K562 (cell line): ENCODE measurements around the gene FEM1B. TPM values are rescaled to one million over a fixed set of nuclear protein-coding genes. Genes with fewer than 3 reads are reported as not detected.
A peak's percentile ranks its signal among the peaks of the same experiment; 100 is the strongest.

Source experiments
- FOXM1 ChIP-seq, 2 experiments: fragments of 450-650 bp in 1 of 2; sonication (generic) in 1 of 2; formaldehyde crosslinking in 1 of 2; IDR thresholded peaks; 2 replicates each; pipeline versions ENCODE4 v1.6.1 to v1.9.0; 2017 to 2022; ENCODE audit warnings: low read depth in 2 of 2, mild to moderate bottlenecking in 2 of 2, missing genetic modification reagents in 1 of 2, moderate library complexity in 1 of 2
- NR2C2 ChIP-seq, 2 experiments: fragments of 200-800 bp in 1 of 2; sonication (Bioruptor generic) in 1 of 2; sonication (generic) in 1 of 2; formaldehyde crosslinking in 1 of 2; IDR thresholded peaks; 2 replicates each; pipeline versions ENCODE4 v1.6.1 to v1.8.0; 2016 to 2022; ENCODE audit warnings: mild to moderate bottlenecking in 1 of 2, missing compliant biosample characterization in 1 of 2, missing genetic modification characterization in 1 of 2, missing genetic modification reagents in 1 of 2
- SMARCA5 ChIP-seq: fragments of 450-650 bp; IDR thresholded peaks from 2 replicates; pipeline ENCODE4 v1.6.1; 2016
- XRCC3 ChIP-seq: fragments of 450-650 bp; IDR thresholded peaks from 2 replicates; pipeline ENCODE4 v1.6.1; 2017; ENCODE audit warnings: mild to moderate bottlenecking, moderate library complexity
- ZNF146 ChIP-seq: IDR thresholded peaks from one replicate; pipeline ENCODE4 v1.6.1; 2018; ENCODE audit warnings: missing compliant biosample characterization; ENCODE audit not compliant: unreplicated experiment
- ZNF436 ChIP-seq: fragments of 250-450, 450-650 bp; sonication (Bioruptor Pico); formaldehyde crosslinking; IDR thresholded peaks from 2 replicates; pipeline ENCODE4 v1.7.0; 2020; ENCODE audit warnings: mild to moderate bottlenecking
- ZNF79 ChIP-seq: fragments of 250-450 bp; sonication (Bioruptor Pico); IDR thresholded peaks from 2 replicates; pipeline ENCODE4 v1.4.0; 2020; ENCODE audit warnings: low read depth, mild to moderate bottlenecking, moderate library complexity
- polyA plus RNA-seq, 8 experiments: library from polyadenylated mRNA; depleted of rRNA in 4 of 8; stranded (reverse) in 5 of 8; unstranded in 3 of 8; fragments of >200 nt; fragmentation: Nextera tagmentation in 2 of 8; fragmentation: Illumina TruSeq in 1 of 8; extraction: Ambion mirVana in 2 of 8; extraction: Trizol in 1 of 8; gene quantifications; 2 replicates each; pipeline versions ENCODE4 v1.2.1 to v1.2.3, GENCODE V29; 2011 to 2014; ENCODE audit warnings: inconsistent platforms in 1 of 8, missing spikeins in 1 of 8
- total RNA-seq, 7 experiments: library from RNA; depleted of rRNA in 6 of 7; stranded (reverse); fragments of >200 nt in 6 of 7; fragmentation: Illumina TruSeq in 2 of 7; extraction: Trizol in 2 of 7; gene quantifications; 2 replicates each; pipeline versions ENCODE4 v1.2.1 to v1.2.3, GENCODE V29; 2011 to 2021; ENCODE audit warnings: low replicate concordance in 1 of 7
- TF ChIP-seq, protein P1 (sequence below), 3 experiments: fragments of 200-800 bp in 1 of 3; fragments of 250-450 bp in 1 of 3; fragments of 450-650 bp in 1 of 3; sonication (Bioruptor Pico) in 1 of 3; sonication (Bioruptor generic) in 1 of 3; formaldehyde crosslinking in 1 of 3; IDR thresholded peaks; 2 replicates each; pipeline versions ENCODE4 v1.6.1 to v1.8.0; 2016 to 2022; ENCODE audit warnings: mild to moderate bottlenecking in 2 of 3, missing genetic modification characterization in 2 of 3, missing compliant biosample characterization in 1 of 3, moderate library complexity in 1 of 3

The FEM1B gene
- total and polyA plus RNA-seq, 9 of the 15 experiments (the other 6 are each of a cell fraction or from before 2014, with no cell fraction given), result 5.9 to 61.6 (median 20.1) TPM

DNA sequence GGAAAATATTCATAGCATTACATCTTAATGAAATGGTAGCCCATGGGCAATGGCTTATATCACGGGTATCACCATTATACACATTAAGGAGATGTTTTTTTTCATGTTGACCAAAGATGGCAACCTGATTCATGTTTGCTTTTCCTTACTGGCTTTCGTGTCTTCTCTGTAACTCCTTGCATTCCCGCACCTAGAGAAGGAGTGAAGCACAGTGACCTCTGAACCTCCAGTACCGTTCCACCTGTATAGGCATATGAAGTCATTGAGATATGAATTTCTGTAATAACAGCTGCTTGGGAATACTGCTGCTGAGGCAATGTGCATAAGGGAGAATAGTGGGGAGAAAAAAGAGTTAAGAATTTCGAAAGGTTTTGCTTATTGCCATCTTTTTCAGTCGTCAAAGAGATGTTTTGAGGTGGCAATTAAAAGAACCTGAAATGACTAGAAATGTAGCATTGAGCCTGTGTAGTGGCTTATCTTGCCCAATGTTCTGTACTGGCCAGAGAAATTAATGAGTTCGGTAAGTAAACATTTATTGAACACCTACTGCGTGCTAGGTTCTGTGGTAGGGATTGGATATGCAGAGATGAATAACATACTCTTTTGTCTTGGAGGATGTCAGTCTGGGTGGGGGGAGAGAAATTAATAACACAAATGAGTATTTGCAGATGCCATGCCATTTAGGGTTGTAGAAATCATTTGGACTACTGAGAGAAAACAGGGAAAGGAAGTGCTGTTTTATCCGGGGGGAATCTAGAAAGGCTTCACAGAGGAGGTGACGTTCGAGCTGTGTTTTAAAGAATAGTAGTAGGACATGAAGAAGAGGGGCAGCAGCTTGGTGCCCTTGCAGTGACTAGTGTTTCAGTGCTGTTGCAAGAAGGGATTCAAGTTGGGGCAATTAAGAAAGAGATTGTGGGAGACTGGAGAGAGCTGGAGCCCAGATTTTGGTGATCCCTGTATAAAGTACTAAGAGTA, 2.5 kb downstream of the FEM1B start (continued):
- TF ChIP-seq, protein P1, sequence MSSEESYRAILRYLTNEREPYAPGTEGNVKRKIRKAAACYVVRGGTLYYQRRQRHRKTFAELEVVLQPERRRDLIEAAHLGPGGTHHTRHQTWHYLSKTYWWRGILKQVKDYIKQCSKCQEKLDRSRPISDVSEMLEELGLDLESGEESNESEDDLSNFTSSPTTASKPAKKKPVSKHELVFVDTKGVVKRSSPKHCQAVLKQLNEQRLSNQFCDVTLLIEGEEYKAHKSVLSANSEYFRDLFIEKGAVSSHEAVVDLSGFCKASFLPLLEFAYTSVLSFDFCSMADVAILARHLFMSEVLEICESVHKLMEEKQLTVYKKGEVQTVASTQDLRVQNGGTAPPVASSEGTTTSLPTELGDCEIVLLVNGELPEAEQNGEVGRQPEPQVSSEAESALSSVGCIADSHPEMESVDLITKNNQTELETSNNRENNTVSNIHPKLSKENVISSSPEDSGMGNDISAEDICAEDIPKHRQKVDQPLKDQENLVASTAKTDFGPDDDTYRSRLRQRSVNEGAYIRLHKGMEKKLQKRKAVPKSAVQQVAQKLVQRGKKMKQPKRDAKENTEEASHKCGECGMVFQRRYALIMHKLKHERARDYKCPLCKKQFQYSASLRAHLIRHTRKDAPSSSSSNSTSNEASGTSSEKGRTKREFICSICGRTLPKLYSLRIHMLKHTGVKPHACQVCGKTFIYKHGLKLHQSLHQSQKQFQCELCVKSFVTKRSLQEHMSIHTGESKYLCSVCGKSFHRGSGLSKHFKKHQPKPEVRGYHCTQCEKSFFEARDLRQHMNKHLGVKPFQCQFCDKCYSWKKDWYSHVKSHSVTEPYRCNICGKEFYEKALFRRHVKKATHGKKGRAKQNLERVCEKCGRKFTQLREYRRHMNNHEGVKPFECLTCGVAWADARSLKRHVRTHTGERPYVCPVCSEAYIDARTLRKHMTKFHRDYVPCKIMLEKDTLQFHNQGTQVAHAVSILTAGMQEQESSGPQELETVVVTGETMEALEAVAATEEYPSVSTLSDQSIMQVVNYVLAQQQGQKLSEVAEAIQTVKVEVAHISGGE (CRISPR knock-in tag; IDR thresholded peaks at IDR 0.05), result peak in 1 of 3 experiments; percentile 42; a peak in 1 of 6 replicates
- TF ChIP-seq ZNF436 (CRISPR knock-in tag) (peak; percentile 92), SMARCA5 (peak; percentile 98), ZNF146 (peak; percentile 97), NR2C2 (CRISPR knock-in tag; IDR thresholded peaks at IDR 0.05) (no peak), NR2C2 (tag; IDR thresholded peaks at IDR 0.05) (peak; percentile 47; the same call in 1 of the 2 replicates), FOXM1 (IDR thresholded peaks at IDR 0.05; ENCODE audit: low read depth) (peak; percentile 35; the same call in 1 of the 2 replicates), FOXM1 (CRISPR knock-in tag; IDR thresholded peaks at IDR 0.05; ENCODE audit: low read depth) (no peak), XRCC3 (no peak), ZNF79 (no peak)
